Gastroesophageal sphincter (tissue), 4 donors: Measurements from ENCODE around the gene EHMT1. TPM values are rescaled to one million over a fixed set of nuclear protein-coding genes. Genes with fewer than 3 reads are reported as not detected.
"Not testable (repeated sequence)": the region's sequence is repeated elsewhere in the genome, so short reads cannot be mapped to it uniquely, and the experiment has no call there.

Experiments
- ATAC-seq: fragments of 150-250 bp; one replicate; pipeline ENCODE4 v1.9.1; 2016; ENCODE audit warnings: mild to moderate bottlenecking, moderate library complexity
- H3K27ac ChIP-seq, 4 donors: fragments of 200-600 bp; sonication (generic) in 3 of 4; 1 replicate in 3 of 4; 2 replicates in 1 of 4; pipeline ENCODE4 v1.5.1; 2016 to 2019
- H3K27me3 ChIP-seq: fragments of 200-600 bp; sonication (generic); one replicate; pipeline ENCODE4 v1.5.1; 2019
- H3K36me3 ChIP-seq, 2 donors: fragments of 200-600 bp; sonication (generic); one replicate each; pipeline ENCODE4 v1.5.1; 2019; ENCODE audit warnings: control low read depth in 1 of 2
- H3K4me1 ChIP-seq, 3 donors: fragments of 200-600 bp; sonication (generic); 1 replicate in 2 of 3; 2 replicates in 1 of 3; pipeline ENCODE4 v1.5.1; 2016 to 2019; ENCODE audit warnings: control low read depth in 2 of 3
- H3K4me3 ChIP-seq, 2 donors: fragments of 200-600 bp; sonication (generic); one replicate each; pipeline ENCODE4 v1.5.1; 2019; ENCODE audit warnings: mild to moderate bottlenecking in 1 of 2, moderate library complexity in 1 of 2
- H3K9me3 ChIP-seq, 3 donors: fragments of 200-600 bp; sonication (generic); one replicate each; pipeline ENCODE4 v1.5.1; 2017 to 2019; ENCODE audit warnings: control low read depth in 2 of 3
- CTCF ChIP-seq, 4 experiments: fragments of 200-600 bp in 2 of 4; fragments of 450-650 bp in 2 of 4; sonication (generic) in 1 of 4; IDR thresholded peaks; one replicate each; pipeline ENCODE4 v1.5.1; 2017 to 2019; ENCODE audit warnings: antibody characterized with exemption in 4 of 4, mild to moderate bottlenecking in 2 of 4, moderate library complexity in 2 of 4
- EP300 ChIP-seq: sonication (generic); formaldehyde crosslinking; IDR thresholded peaks from one replicate; pipeline ENCODE4 v1.6.1; 2017; ENCODE audit warnings: antibody characterized with exemption, mild to moderate bottlenecking
- POLR2A ChIP-seq, 2 donors: fragments of 450-650 bp; IDR thresholded peaks; one replicate each; pipeline ENCODE4 v1.6.1; 2017; ENCODE audit warnings: antibody characterized with exemption in 2 of 2, mild to moderate bottlenecking in 2 of 2, moderate library complexity in 1 of 2
- POLR2AphosphoS5 ChIP-seq: sonication (generic); formaldehyde crosslinking; IDR thresholded peaks from one replicate; pipeline ENCODE4 v1.6.1; 2017; ENCODE audit warnings: antibody characterized with exemption
- whole genome bisulfite sequencing, 2 donors: methylation state at CpG; one replicate each; pipeline ENCODE4 v1.1.5; 2018; ENCODE audit warnings: low coverage in 1 of 2; 5-methylcytosine and 5-hydroxymethylcytosine counted together
- small RNA-seq, 4 donors: library from RNA; depleted of rRNA; stranded (forward); fragments of <200 nt; gene quantifications; one replicate each; pipeline ENCODE3, GENCODE V24; 2016
- total RNA-seq, 4 donors: library from RNA; depleted of rRNA; stranded (reverse); fragments of >200 nt; gene quantifications; one replicate each; pipeline ENCODE4 v1.1.0, GENCODE V29; 2016

The EHMT1 gene
- total RNA-seq, 4 donors from 2014 or later: 49.2 to 79.7 (median 64.7) TPM

- Histone ChIP-seq H3K27ac (no peak overlapping the region), H3K27me3 (peaks cover 46% of the 10 kb centered on the region), H3K4me1 (peaks cover 0 to 12% (median 5%) of the 10 kb centered on the region in 3 donors), H3K36me3 (no peaks in the 10 kb centered on the region), H3K9me3 (no peaks in the 10 kb centered on the region), H3K4me3 (no peak overlapping the region)
- 81 to 90% methylated on average over 2 to 9 of the region's 10 CpGs for WGBS, 2 donors
- no peak for TF ChIP-seq POLR2AphosphoS5
- TF ChIP-seq POLR2A (IDR thresholded peaks at IDR 0.05): no peak
- TF ChIP-seq CTCF (IDR thresholded peaks at IDR 0.05): no peak
- no peak for TF ChIP-seq EP300
- ATAC-seq: no peak
Measured at GRCh38 chr9:137882506-137882821, 263.7 kb downstream of the EHMT1 start.

- peaks cover 31% of the 10 kb centered on the region for H3K27me3 ChIP-seq
Measured at GRCh38 chr9:137883977-137884376, 265.2 kb downstream of the EHMT1 start.

GRCh38 chr9:137884547-137884946 is 265.7 kb downstream of the EHMT1 start:
- H3K9me3 ChIP-seq, H3K27ac ChIP-seq, H3K36me3 ChIP-seq, H3K4me1 ChIP-seq, H3K4me3 ChIP-seq, ATAC-seq: not testable (repeated sequence)
- no CpG with 5 or more reads among the region's 7 CpGs for WGBS, 2 donors
- peaks cover 25% of the 10 kb centered on the region for H3K27me3 ChIP-seq

More at GRCh38 chr9:137883977-137884376, 265.2 kb downstream of the EHMT1 start:
- H3K36me3 ChIP-seq, ATAC-seq, H3K4me3 ChIP-seq, H3K4me1 ChIP-seq, H3K27ac ChIP-seq, H3K9me3 ChIP-seq: not testable (repeated sequence)
- no CpG with 5 or more reads among the region's 6 CpGs for WGBS, 2 donors

GRCh38 chr9:137885121-137885520 is 266.3 kb downstream of the EHMT1 start:
- not testable (repeated sequence) for H3K4me3 ChIP-seq, H3K27ac ChIP-seq, ATAC-seq, H3K36me3 ChIP-seq, H3K9me3 ChIP-seq, H3K4me1 ChIP-seq
- H3K27me3 ChIP-seq: peaks cover 20% of the 10 kb centered on the region
- WGBS, 2 donors: no CpG with 5 or more reads among the region's 12 CpGs

Small RNAs within 50 kb of the gene (small RNA-seq; reads per million reads assigned to genes)
- 0 reads per million in 4 donors for gene MIR602
- gene RF00017: 0 reads per million in 4 donors

Other genes starting within 250 kb of the EHMT1 start
- gene EXD3, start 195.8 kb upstream of the EHMT1 start, total RNA-seq: 10 to 100 TPM in 2 of 4 donors, 1 to 10 TPM in 2; 3.7 to 29.7 (median 10.9) TPM
- gene NOXA1, start 195.6 kb upstream of the EHMT1 start, total RNA-seq: 1 to 10 TPM; 1.1 to 4.2 (median 3.0) TPM
- under 1 TPM in 1 of 4 donors, not detected in 3; 0.57 TPM for gene ENTPD8, start 177.6 kb upstream of the EHMT1 start, total RNA-seq
- 10 to 100 TPM; 38.1 to 63.5 (median 49.1) TPM for gene NSMF, start 159.7 kb upstream of the EHMT1 start, total RNA-seq
- 10 to 100 TPM in 1 of 4 donors, 1 to 10 TPM in 3; 2.0 to 11.2 (median 6.6) TPM for gene PNPLA7, start 68.6 kb upstream of the EHMT1 start, total RNA-seq
- 10 to 100 TPM; 46.5 to 65.1 (median 55.8) TPM for gene MRPL41, start 67.1 kb upstream of the EHMT1 start, total RNA-seq
- 10 to 100 TPM; 17.6 to 43.6 (median 27.8) TPM for gene DPH7, start 40.1 kb upstream of the EHMT1 start, total RNA-seq
- gene ZMYND19, start 28.5 kb upstream of the EHMT1 start, total RNA-seq: 10 to 100 TPM in 2 of 4 donors, 1 to 10 TPM in 2; 9.5 to 17.1 (median 13.2) TPM
- gene ARRDC1, start 13.3 kb upstream of the EHMT1 start, total RNA-seq: 10 to 100 TPM; 16.0 to 25.1 (median 21.9) TPM